Glomerular endothelial cell (primary cell): ENCODE data around the gene SNAPC4. TPM values are rescaled to one million over a fixed set of nuclear protein-coding genes. Genes with fewer than 3 reads are reported as not detected.
"Not testable (repeated sequence)": the region's sequence is repeated elsewhere in the genome, so short reads cannot be mapped to it uniquely, and the experiment has no call there.

Experiments used
- DNase-seq: peaks from one replicate; pipeline ENCODE4 v3.0.0-alpha.2; 2011; ENCODE audit warnings: low read depth, low spot score; ENCODE audit errors: extremely low read depth
- total RNA-seq: library from RNA; depleted of rRNA; stranded (reverse); fragments of >200 nt; gene quantifications from 2 replicates; pipeline ENCODE4 v1.2.3, GENCODE V29; 2015

SNAPC4 gene
- total RNA-seq, 1 donor from 2014 or later = 20.6 TPM

DNA sequence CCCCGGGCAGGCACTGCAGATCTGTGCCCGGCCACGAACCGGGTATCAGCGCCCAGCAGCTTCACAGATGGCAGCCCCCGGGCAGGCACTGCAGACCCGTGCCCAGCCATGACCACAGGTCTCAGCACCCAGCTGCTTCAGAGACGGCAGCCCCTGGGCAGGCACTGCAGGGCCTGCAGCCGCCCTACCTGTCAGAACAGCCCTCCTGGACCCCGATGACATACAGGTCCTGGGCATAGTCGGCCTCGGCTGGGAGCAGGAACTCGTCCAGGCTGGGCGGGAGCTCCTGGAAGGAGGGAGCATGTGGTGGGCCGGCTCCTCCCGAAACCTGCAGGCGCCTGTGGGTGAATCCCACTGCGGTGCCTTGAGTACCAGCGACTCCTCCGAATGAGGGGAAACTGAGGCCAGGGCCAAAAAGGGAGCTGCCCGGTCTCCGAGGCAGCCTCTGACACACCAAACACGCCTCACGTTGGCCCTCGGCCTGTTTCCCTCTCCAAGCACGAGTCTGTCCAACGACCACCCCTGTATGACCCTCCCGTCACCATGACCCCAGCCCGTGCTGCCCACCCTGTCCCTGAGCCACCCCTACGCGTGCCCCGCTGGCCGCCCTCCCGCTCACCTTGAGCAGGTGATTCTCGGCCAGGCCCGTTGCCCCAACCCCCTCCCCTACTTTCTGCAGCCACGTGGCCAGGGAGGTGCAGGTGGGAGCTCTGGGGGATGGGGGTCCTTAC is 34.0 kb upstream of the SNAPC4 start:
- DNase-seq = no peak

DNA sequence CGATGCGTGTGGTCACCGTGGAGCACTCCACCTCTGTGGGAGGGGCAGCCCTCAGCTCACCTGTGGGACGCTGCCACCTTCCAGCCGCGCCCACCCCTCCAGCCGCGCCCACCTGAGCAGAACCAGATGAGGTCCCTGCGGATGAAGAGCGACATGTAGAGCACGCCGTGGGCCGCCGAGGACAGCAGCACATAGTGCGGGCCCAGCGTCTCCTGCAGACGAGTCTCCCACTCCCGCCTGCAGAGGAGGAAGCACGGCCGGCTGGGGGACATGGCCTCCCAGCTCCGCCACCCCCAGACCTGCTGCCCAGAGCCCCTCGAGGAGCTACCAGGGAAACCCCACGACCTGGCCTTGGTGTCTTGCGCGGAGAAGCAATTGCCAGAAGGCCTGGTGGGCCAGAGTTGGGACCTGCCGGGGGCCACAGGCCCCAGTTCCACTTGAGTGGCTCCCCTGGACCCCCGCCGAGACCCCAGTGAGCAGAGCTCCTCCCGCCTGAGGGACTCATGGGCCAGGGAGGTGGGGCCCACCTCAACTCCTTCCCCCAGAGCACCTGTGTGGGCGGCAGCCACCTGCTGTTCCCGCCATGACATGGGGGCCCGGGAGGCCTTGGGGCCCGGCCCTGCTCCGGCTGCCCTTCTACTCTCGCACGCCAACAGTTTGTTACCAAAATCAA is 33.2 kb upstream of the SNAPC4 start:
- no peak for DNase-seq

DNA sequence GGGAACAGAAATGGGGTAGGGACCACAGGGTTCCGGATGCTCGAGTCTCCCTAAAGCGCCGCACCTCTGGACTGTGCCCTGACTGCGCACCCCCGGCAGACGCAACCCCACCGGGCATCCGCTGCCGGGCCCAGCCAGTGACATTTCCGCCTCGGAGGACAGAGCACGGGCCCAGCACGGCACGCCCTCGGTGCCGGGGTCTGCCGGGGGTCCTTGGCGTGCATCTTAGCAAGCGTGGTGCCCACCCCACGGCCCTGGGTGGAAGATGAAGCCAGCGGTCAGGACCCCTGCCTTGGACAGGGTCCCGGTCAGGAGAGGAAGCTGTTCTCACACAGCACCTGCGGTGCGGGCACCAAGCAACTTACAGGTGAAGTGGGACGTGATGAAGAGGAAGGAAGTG is 32.6 kb upstream of the SNAPC4 start:
- no peak for DNase-seq

DNA sequence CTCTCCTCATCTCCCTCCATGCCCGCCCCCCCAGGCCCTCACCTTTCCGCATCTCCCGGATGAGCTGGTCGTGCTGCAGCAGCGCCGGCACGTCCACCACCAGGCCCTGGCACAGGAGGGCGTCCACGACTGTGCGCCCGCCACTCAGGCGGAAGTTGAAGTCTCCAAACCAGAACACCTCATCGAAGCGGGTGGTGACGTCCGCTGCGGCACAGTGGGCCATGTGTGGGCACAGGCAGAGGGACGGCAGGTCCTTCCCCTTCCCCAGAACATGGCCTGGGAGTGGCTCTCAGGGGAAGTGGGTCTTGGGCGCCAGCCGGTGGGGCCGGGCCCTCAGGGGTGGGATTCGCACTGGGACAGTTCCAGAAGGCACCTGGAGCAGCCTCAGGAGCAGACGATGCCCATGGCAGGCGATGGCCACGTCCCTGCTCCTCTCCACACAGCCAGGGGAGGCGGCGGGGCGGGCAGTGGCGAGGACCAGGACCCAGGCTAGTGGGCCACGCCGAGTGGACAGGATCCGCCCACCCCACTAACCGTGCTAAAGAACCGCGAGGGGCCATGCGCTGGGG is 31.9 kb upstream of the SNAPC4 start:
- DNase-seq = no peak

DNA sequence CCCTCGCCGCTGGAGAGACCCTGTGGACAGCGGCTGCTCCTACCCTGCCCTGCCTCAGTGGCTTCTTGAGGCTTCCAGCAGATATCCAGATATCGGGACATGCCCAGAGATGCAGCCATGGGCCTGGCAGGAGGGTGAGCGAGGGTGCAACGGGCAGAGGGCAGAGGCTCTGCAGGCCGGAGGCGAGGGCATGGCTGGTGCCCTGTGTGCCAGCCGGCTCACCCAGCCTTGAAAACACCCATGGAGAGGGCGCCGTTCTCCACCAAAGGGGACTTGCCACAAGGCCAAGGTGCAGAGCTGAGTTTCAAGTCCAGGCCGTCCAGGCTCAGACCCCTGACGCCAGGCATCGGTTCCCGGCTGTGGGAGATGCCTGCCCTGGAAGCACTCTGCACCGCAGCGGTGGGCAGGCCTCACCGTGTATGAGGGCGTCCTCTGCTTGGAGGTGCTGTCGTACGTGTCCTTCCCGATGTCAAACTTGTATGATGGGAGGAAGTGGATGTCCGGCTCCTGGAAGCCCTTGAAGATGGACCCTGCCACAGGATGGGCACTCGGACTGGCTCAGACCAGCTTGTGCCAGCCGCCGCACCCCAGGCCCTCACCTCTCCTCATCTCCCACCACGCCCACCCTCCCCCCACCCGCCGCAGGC is 30.7 kb upstream of the SNAPC4 start:
- no peak for DNase-seq

DNA sequence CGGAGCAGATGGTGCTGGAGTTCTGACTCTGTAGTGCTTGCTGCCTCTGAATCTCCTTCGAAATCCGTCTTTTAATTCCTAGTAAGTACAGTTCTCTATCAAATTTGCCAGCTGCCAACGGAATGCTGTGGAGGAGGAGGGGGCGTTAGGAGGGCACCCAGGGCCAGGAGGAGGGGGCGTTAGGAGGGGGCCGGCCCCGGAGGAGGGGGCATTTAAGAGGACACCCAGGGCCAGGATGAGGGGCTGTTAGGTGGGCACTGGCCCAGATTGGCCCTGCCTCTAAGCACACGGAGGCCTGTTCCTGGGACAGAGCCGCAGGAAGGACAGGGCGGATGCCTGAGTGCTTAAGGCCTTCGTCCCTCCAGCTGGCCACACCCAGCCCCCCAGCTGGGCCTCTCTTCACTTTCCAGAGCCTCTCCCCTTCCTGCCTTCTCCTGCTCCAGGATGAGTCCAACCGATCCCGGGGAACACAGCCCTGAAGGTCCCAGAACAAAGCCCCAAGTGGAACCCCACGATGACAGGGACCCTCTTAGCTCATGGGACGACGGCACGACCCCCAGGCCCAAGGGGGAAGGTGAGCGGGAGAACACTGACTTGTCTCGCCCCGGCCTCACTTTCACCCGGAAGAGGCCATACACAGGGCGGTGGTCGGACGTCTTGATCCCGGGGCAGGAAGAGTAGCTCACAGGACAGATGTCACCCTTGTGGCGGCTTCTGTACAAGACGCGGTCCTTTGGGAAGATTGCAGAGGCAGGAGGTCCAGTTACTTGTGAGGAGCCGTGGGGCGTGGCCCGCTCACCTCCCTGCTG is 29.9 kb upstream of the SNAPC4 start:
- no peak for DNase-seq

DNA sequence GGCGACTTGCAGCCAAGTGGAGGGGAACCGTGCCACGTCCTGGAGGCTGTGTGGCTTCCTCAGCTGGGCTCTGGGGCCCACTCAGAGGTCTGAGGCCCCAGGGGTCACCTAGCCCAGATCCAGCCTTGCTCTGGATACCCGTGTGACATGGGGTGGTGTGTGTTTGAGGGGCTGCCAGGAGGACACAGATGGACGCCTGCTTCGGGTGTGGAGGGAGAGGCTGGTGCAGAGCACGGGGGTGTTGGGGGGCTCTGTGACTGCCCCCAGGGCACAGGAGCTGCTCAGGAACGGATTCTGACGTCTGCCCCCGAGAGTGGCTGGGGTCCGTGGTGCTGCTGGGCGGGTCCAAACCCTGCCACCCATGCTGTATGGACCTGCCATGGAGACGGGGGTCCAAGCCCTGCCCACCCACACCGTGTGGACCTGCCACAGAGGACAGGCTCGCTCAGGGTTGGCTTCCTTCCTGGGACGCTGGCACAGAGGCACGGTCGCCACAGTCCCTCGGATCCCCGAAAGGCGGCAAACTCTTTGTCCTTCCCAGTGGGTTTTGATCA is 29.2 kb upstream of the SNAPC4 start:
- DNase-seq = no peak

DNA sequence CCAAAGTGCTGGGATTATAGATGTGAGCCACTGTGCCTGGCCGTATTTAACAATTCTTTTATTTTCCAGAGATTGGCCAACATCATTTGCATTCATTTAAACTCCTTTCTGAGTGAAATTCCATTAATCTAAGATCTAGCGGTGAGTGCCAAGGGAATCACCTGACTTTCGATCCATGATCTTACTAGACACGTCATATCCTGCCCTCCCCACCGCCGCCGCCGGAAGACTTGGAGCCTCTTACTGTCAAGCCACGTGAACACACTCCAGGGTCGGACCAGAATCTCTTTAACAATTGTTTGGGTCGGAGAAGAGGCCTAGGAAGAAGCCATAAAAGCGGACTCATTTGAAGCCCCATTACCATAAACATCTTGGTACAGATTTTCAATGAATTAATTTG is 26.8 kb upstream of the SNAPC4 start:
- DNase-seq = no peak

DNA sequence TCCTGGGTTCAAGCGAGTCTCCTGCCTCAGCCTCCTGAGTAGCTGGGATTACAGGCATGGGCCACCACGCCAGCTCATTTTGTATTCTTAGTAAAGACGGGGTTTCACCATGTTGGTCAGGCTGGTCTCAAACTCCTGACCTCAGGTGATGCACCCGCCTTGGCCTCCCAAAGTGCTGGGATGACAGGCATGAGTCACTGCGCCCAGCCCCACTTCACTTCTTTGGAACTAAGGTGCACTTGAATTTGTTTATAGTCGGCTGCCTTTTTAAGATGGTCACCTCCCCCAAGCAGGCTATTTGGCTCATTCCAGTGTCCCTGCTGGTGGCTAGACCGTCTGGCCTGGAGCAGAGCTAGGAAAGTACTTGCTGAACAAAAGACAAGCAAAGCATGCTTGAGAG is 25.4 kb upstream of the SNAPC4 start:
- DNase-seq = not testable (repeated sequence)

DNA sequence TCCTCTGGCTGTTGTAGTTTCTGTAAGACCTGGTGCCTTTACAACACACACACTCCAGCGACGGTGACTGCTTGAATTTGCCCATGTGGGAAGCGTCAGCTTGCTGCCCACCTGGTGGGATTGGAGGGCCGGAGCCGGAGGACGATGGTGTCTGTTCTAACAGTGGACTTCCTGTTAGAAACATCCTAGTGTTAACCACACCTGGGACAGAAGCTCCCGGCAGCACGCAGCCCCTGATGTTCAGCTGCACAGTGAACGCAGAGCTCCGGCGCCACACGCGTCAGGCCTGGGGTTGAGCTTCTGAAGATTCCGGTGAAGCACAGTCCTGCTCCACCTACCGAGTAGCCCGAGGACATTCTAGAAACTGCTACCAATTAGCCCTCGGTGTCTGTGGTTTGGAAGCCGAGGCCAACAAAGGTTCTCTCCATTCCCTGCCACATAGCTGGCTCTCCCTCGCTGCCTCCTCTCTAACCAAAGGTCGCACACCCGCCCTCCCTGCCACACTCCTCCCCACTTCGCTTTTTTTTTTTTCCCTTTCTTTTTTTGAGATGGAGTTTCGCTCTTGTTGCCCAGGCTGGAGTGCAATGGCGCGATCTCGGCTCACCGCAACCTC is 24.9 kb upstream of the SNAPC4 start:
- DNase-seq = no peak

DNA sequence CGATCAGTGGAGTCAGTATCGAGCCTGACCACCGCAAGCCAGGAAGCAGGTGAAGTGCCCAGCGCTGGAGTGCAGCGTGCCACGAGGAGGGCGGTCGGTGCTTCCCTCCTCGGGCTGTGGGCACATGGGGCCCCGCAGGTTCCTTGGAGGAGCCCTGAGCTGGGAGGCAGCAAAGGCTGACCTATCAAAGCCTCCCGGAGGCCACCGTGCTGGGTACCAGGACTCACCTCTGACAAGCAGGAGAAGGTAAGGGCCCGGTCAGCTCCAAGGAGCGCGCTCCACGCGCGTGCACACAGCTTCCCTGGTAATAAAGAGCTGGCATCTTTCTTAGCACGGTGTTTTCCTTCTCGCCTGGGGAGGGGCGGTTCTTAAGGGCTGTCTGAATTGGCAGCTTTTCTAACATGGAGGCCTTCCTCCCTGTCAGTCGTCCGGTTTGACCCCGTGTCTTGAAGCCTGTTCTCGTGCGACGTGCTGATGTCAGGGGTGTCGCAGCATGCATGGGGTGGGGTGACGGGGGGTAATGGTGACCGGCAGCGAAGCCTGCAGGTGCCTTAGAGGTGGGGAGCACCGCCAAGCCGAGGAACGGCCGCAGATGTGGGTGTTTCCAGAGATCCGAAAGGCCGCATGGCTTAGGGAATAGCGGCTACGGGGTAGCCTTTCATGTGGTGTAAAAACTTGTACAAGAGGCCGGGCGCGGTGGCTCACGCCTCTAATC is 23.6 kb upstream of the SNAPC4 start:
- no peak for DNase-seq

DNA sequence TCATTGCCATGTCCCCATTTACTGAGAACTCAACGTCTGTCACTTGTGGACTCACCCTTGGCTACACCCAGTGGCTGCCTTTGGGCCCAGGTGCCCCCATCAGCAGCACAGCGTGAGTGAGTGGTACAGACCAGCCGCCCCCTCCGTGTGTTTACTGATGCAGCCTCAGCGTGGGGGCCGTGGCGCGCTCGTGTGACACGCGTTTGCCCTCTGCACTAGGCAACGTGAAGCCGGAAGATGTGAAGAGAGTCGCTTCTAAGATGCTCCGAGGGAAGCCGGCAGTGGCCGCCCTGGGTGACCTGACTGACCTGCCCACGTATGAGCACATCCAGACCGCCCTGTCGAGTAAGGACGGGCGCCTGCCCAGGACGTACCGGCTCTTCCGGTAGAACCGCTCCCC is 22.9 kb upstream of the SNAPC4 start:
- DNase-seq = no peak

DNA sequence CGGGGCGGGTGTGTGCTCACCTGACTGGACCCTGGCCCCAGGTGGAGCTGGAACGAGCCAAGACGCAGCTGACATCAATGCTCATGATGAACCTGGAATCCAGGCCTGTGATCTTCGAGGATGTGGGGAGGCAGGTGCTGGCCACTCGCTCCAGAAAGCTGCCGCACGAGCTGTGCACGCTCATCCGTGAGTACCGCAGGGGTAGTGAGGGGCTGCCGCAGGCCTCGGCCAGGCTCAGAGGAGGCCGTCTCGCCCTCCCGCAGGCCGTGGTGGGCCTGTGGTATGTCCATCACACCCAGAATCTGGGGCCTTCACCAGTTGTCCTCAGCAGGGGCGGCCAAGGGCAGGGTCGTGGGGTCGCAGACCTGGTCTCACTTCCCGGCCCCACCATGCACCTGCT is 21.8 kb upstream of the SNAPC4 start:
- no peak for DNase-seq

DNA sequence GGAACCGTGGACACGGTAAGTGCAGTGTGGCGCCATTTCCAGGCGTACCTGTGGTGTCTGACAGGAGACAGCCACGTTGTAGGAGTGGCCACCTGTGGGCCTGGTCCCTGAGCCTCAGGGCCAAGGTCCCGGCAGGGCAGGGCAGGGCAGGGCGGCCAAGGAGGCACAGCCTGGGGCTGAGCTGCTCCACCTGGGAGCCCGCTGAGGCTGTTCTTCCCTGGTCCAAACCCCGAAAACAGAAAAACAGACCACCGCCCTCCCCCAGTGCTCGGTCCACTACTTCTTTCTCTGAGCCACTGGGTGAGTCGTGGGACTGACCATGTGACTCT is 19.1 kb upstream of the SNAPC4 start:
- DNase-seq = no peak

DNA sequence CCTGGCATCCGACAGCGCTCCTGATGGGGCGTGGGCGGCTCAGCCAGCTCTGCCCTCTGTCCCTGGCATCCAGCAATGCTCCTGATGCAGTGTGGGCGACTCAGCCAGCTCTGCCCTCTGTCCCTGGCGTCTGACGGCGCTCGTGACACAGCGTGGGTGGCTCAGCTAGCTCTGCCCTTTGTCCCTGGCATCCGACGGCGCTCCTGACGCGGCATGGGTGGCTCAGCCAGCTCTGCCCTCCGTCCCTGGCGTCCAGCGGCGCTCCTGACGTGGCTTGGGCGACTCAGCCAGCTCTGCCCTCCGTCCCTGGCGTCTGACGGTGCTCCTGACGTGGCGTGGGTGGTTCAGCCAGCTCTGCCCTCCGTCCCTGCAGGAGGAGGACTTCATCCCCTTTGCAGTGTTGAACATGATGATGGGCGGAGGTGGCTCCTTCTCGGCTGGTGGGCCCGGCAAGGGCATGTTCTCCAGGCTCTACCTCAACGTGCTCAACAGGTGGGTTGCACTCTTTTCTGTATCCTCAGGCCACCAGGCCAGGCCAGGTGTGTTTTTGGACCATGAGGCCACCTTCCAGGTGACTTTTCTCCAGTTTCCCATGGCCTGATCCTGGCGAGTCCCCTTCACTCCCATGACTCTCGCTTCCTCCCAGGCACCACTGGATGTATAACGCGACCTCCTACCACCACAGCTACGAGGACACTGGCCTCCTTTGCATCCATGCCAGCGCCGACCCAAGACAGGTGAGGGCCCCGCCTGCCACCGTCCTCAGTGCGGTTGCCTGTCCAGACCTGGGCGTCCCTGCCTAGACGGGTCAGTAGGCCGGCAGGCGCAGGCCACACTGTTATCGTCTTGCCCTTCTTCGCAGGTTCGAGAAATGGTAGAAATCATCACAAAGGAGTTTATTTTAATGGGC is 18.5 kb upstream of the SNAPC4 start:
- no peak for DNase-seq

DNA sequence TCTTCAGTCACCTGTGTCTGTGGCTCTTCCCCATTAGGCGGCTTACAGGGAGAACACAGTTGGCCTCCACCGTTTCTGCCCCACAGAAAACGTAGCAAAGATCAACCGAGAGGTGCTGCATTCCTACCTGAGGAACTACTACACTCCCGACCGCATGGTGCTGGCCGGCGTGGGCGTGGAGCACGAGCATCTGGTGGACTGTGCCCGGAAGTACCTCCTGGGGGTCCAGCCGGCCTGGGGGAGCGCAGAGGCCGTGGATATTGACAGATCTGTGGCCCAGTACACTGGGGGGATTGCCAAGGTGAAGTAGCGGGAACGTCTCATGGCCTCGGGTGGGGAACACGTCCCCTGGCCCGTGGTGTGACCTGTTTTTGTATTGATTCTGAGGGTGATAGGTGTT is 16.9 kb upstream of the SNAPC4 start:
- DNase-seq = no peak

DNA sequence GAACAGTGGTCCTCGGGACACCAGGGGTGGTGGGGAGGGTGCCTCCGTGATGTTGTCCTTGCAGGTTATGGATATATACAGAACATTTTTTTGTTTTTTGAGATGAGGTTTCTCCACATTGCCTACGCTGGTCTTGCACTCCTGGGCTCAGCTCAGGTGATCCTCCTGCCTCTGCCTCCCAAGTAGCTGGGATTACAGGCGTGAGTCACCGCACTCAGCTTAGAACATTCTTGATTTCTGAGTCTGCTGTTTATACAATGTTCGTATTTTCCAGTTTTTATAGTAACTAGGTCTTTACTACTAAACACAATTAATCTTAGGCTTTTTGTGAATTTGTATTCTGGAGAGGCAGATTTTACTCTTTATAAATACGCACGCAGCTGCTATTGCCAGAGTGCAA is 16.5 kb upstream of the SNAPC4 start:
- no peak for DNase-seq

DNA sequence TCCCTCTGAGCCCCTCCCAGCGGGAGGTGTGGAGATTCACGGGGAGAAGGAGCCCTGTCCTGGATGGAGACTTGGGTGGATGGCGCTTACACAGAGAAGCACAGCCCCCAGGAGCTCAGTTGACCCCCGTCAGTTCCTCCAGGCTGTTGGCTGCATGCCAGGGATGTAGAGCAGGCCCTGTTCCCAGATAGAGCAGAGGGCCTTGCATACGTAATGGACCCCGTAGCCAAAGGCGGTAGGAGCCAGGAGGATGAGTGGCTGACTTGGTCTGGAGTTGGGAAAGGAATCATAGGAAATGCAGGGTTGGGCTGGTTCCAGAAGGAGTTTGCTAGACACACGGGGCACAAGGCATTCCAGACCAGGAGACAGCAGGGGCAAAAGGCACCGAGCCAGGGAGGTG is 13.0 kb upstream of the SNAPC4 start:
- DNase-seq = no peak

DNA sequence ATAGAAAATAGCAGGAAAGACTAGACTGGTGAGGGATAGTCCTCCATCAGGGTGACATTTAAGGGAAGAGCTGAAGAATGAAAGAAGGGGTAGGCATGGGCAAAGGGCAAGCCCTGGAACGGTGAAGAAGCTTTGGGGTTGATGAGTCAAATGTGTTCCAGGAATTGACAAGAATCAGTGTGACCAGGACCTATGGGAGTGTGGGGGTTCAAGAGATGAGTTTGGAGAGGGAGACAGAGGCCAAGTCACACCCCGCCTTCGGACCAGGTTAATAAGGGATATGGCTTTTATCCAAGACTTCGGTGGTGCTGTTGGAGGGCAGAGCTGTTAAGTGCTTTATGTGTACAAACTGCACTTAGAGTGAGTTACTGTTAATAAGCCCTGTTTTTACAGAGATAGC is 11.4 kb upstream of the SNAPC4 start:
- no peak for DNase-seq
